ENCODE data around the gene TREH. TPM values are rescaled to one million over a fixed set of nuclear protein-coding genes. Genes with fewer than 3 reads are reported as not detected.

Gene TREH
- polyA plus RNA-seq, 1 of the 3 experiments (the other 2 are of a cell fraction): not detected

GRCh38 chr11:118690553-118691304 is 11.3 kb upstream of the TREH start (continued):
- TF ChIP-seq MEF2A (IDR thresholded peaks at IDR 0.05; ENCODE audit: borderline replicate concordance, low read depth): no peak
- no peak for TF ChIP-seq YY1 (IDR thresholded peaks at IDR 0.05; ENCODE audit: low read depth)
- TF ChIP-seq ELF1 (IDR thresholded peaks at IDR 0.05): no peak
- TF ChIP-seq GATA2 (CRISPR knock-in tag; IDR thresholded peaks at IDR 0.05): no peak

GRCh38 chr11:118689852-118690552 is 10.6 kb upstream of the TREH start:
- Histone ChIP-seq H3K9ac (peak overlapping the region; percentile 58; the same call in 1 of the 2 replicates), H3K79me2 (ENCODE audit: insufficient read depth) (no peaks in the 10 kb centered on the region), H3K9me3 (no peaks in the 10 kb centered on the region), H2AFZ (ENCODE audit: low read depth) (peak overlapping the region; percentile 91), H3K36me3 (replicated peaks in 1 of 2; ENCODE audit: control insufficient read depth in 1 of 2, insufficient read depth in 2 of 2, low read length in 1 of 2) (no peaks in the 10 kb centered on the region), H3K27me3 (ENCODE audit: insufficient read depth) (no peaks in the 10 kb centered on the region), H4K20me1 (ENCODE audit: insufficient read depth) (no peaks in the 10 kb centered on the region), H3K9me2 (no peaks in the 10 kb centered on the region), H3K4me3 (ENCODE audit: low read depth in 2 of 2, low read length in 1 of 2) (peak overlapping the region; percentile 39 to 62), H3K4me2 (peak overlapping the region; percentile 66; the same call in 1 of the 2 replicates), H3K4me1 (ENCODE audit: control insufficient read depth in 1 of 2, insufficient read depth in 2 of 2, low read depth in 1 of 2, low read length in 1 of 2) (peaks cover 5 to 15% of the 10 kb centered on the region in 2 experiments; a peak in 2 of 4 replicates), H3F3A (replicated peaks; ENCODE audit: insufficient read depth) (no peaks in the 10 kb centered on the region), H3K27ac (ENCODE audit: low read depth in 2 of 2, low read length in 1 of 2) (peak overlapping the region; percentile 70 to 91; a peak in 3 of 4 replicates)
- peak; percentile 97 for DNase-seq
- WGBS (ENCODE audit: low lambda C conversion rate): 3% methylated on average over 7 of the region's 30 CpGs
- ChIA-PET POLR2A (interaction anchor here (0.5 to 1.8 kb wide), 3 partner anchors 99 to 250 kb away, joined by 4 to 18 read pairs (median 5); partner anchors contain the start of gene DDX6), CTCF (interaction anchor here (0.6 to 3.9 kb wide), 74 partner anchors 11 to 430 kb away, joined by 3 to 101 read pairs (median 4); partner anchors contain the start of genes CENATAC, CXCR5, DDX6 and TRAPPC4)
- TF ChIP-seq RCOR1 (IDR thresholded peaks at IDR 0.05; ENCODE audit: low read length): no peak; the same call in 1 of the 2 replicates
- peak; percentile 81 for TF ChIP-seq RAD21 (IDR thresholded peaks at IDR 0.05; ENCODE audit: low read length)
- TF ChIP-seq NFIC (IDR thresholded peaks at IDR 0.05; ENCODE audit: borderline replicate concordance): peak; percentile 55; the same call in 1 of the 2 replicates
- no peak for TF ChIP-seq RFX5 (IDR thresholded peaks at IDR 0.05; ENCODE audit: low read length)
- no peak for TF ChIP-seq SIN3A (IDR thresholded peaks at IDR 0.05; ENCODE audit: borderline replicate concordance, low read depth, low read length)
- TF ChIP-seq GATA2 (CRISPR knock-in tag; IDR thresholded peaks at IDR 0.05): peak; percentile 26; the same call in 1 of the 2 replicates
- no peak for TF ChIP-seq REST (IDR thresholded peaks at IDR 0.05; ENCODE audit: low read depth, low read length)
- peak; percentile 91 for TF ChIP-seq SMC3 (IDR thresholded peaks at IDR 0.05; ENCODE audit: low read depth, low read length)
- no peak for TF ChIP-seq IRF3 (IDR thresholded peaks at IDR 0.05; ENCODE audit: low read depth, low read length)
- TF ChIP-seq TCF12 (IDR thresholded peaks at IDR 0.05): peak; percentile 71
- TF ChIP-seq EP300 (IDR thresholded peaks at IDR 0.05; ENCODE audit: borderline replicate concordance in 1 of 2, low read depth in 1 of 2, low read length in 1 of 2): peak in 1 of 2 experiments; percentile 73; a peak in 2 of 4 replicates
- no peak for TF ChIP-seq RXRA (IDR thresholded peaks at IDR 0.05; ENCODE audit: borderline replicate concordance, low read depth)
- peak; percentile 45; the same call in 1 of the 2 replicates for TF ChIP-seq NRF1 (IDR thresholded peaks at IDR 0.05; ENCODE audit: low read depth, low read length)
- peak; percentile 89 for TF ChIP-seq CTCF (IDR thresholded peaks at IDR 0.05)
- peak; percentile 15; the same call in 1 of the 2 replicates for TF ChIP-seq TAF1 (IDR thresholded peaks at IDR 0.05; ENCODE audit: borderline replicate concordance, low read depth, low read length)
- no peak for TF ChIP-seq FOXM1 (IDR thresholded peaks at IDR 0.05; ENCODE audit: low read depth)
- peak; percentile 40; the same call in 1 of the 2 replicates for TF ChIP-seq MXI1 (IDR thresholded peaks at IDR 0.05; ENCODE audit: low read depth, low read length)
- no peak for TF ChIP-seq POLR2AphosphoS5 (IDR thresholded peaks at IDR 0.05; ENCODE audit: low read depth, low read length)

Measured in SK-N-SH (cell line).